ENCODE measurements around the gene BEND5.

GRCh38 chr1:48758976-48759375 is 17.7 kb downstream of the BEND5 start:
- TF ChIP-seq, protein P1, sequence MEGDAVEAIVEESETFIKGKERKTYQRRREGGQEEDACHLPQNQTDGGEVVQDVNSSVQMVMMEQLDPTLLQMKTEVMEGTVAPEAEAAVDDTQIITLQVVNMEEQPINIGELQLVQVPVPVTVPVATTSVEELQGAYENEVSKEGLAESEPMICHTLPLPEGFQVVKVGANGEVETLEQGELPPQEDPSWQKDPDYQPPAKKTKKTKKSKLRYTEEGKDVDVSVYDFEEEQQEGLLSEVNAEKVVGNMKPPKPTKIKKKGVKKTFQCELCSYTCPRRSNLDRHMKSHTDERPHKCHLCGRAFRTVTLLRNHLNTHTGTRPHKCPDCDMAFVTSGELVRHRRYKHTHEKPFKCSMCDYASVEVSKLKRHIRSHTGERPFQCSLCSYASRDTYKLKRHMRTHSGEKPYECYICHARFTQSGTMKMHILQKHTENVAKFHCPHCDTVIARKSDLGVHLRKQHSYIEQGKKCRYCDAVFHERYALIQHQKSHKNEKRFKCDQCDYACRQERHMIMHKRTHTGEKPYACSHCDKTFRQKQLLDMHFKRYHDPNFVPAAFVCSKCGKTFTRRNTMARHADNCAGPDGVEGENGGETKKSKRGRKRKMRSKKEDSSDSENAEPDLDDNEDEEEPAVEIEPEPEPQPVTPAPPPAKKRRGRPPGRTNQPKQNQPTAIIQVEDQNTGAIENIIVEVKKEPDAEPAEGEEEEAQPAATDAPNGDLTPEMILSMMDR (IDR thresholded peaks at IDR 0.05), result no peak
- no peak for TF ChIP-seq POLR2AphosphoS5 (IDR thresholded peaks at IDR 0.05; ENCODE audit: low read depth, low read length)
- TF ChIP-seq, protein P2, sequence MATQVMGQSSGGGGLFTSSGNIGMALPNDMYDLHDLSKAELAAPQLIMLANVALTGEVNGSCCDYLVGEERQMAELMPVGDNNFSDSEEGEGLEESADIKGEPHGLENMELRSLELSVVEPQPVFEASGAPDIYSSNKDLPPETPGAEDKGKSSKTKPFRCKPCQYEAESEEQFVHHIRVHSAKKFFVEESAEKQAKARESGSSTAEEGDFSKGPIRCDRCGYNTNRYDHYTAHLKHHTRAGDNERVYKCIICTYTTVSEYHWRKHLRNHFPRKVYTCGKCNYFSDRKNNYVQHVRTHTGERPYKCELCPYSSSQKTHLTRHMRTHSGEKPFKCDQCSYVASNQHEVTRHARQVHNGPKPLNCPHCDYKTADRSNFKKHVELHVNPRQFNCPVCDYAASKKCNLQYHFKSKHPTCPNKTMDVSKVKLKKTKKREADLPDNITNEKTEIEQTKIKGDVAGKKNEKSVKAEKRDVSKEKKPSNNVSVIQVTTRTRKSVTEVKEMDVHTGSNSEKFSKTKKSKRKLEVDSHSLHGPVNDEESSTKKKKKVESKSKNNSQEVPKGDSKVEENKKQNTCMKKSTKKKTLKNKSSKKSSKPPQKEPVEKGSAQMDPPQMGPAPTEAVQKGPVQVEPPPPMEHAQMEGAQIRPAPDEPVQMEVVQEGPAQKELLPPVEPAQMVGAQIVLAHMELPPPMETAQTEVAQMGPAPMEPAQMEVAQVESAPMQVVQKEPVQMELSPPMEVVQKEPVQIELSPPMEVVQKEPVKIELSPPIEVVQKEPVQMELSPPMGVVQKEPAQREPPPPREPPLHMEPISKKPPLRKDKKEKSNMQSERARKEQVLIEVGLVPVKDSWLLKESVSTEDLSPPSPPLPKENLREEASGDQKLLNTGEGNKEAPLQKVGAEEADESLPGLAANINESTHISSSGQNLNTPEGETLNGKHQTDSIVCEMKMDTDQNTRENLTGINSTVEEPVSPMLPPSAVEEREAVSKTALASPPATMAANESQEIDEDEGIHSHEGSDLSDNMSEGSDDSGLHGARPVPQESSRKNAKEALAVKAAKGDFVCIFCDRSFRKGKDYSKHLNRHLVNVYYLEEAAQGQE (IDR thresholded peaks at IDR 0.05; ENCODE audit: insufficient read depth in 1 of 2, low read depth in 2 of 2, low read length in 1 of 2), result no peak
